ENCODE measurements around the gene CENATAC.
"Not testable (repeated sequence)": the region's sequence is repeated elsewhere in the genome, so short reads cannot be mapped to it uniquely, and the experiment has no call there.

Gene CENATAC, protein sequence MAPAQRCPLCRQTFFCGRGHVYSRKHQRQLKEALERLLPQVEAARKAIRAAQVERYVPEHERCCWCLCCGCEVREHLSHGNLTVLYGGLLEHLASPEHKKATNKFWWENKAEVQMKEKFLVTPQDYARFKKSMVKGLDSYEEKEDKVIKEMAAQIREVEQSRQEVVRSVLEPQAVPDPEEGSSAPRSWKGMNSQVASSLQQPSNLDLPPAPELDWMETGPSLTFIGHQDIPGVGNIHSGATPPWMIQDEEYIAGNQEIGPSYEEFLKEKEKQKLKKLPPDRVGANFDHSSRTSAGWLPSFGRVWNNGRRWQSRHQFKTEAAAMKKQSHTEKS

DNA sequence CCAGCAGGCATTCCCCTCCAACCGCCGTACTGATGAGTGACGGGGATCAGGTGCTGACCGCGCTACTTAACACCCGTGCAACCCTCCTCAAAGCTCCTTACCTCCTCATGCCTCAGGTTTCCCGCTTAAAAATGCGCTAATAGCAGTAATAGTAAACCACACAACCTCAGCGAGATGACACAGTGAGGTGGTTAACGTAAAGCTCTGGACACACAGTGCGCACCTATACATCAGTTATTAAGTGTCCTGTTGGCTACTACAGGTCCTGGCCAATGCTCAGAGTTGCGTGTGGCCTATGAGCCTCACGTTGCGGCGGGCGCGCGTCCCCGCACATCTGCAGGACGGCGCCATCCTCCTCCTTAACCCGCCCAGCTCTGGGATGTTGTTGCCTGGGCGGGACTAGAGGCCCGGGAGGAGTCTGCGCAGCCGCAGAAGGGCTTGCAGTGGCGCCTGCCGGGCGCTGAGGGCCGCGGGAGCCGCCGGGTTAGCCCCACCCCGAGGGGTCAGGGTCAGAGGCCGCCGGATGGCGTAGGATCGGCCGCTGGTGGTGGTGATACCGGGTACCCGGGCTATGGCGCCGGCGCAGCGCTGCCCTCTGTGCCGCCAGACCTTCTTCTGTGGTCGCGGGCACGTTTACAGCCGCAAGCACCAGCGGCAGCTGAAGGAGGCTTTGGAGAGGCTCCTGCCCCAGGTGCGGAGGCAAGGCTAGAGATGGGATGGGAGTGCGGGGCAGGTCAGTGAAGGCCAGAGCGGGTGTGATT lies at the start of gene CENATAC:
TSS of gene CENATAC (plus strand) at position 512 of the 761 bp plus-strand sequence. CDS start at position 572, 60 bp downstream.
- DNase-seq (ENCODE audit: low spot score) = peak; percentile 94

DNA sequence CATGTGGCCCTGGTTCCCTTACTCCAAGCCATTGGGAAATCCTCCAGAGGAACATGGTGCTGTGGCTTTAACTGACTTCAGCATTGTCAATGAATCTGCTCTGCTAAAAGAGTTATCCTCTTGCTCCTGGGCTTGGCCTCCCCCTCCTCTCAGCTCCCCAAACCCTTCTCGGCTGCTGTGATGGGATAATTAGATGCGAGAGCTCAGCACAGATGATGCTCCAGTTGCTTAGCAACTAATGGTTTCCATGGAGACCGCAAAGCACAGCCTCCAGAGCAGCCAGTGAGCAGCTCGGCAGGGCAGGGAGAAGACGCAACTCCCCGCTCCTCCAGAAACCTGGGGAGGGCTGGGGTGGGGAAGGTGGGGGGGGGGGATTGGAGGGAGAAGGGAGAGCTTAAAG lies 44.7 kb upstream of the CENATAC start:
- peak; percentile 87 for DNase-seq (ENCODE audit: low spot score)

GRCh38 chr11:118953976-118954375 lies 44.0 kb upstream of the CENATAC start:
- DNase-seq (ENCODE audit: low spot score) = not testable (repeated sequence)

DNA sequence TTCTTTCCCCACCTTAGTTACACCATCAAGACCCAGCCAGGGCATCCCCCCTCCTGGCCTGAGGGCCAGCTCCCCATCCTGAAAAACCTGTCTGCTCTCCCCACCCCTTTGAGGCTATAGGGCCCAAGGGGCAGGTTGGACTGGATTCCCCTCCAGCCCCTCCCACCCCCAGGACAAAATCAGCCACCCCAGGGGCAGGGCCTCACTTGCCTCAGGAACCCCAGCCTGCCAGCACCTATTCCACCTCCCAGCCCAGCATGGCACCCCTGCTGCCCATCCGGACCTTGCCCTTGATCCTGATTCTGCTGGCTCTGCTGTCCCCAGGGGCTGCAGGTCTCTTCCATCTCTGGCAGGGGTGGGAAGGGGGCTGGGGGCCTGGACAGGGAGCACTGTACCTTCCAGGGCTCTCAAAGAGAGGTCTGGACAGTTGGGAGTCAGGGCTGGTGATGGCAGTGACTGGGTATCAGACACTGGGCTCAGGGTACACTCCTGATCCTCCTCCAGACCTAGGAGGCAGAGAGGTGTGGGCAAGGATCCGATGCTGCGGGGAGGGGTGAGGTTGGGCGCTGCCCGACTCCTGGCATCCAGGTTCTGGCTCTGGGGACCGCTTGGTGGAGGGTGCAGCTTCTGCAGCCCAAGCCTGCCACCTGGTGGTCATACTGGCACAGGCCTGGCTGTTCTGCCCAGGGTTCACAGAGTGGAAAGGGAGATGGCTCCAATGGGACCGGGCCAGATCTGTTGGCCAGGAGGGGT lies 41.7 kb upstream of the CENATAC start, which contains the start of gene UPK2:
TSS of gene UPK2 (plus strand) at position 205 of the 753 bp plus-strand sequence. CDS start at position 258, 53 bp downstream.
- DNase-seq (ENCODE audit: low spot score) = peak; percentile 91

GRCh38 chr11:118956847-118957469 lies 41.0 kb upstream of the CENATAC start:
- no peak for DNase-seq (ENCODE audit: low spot score)

GRCh38 chr11:118957549-118957948 lies 40.4 kb upstream of the CENATAC start:
- no peak for DNase-seq (ENCODE audit: low spot score)

DNA sequence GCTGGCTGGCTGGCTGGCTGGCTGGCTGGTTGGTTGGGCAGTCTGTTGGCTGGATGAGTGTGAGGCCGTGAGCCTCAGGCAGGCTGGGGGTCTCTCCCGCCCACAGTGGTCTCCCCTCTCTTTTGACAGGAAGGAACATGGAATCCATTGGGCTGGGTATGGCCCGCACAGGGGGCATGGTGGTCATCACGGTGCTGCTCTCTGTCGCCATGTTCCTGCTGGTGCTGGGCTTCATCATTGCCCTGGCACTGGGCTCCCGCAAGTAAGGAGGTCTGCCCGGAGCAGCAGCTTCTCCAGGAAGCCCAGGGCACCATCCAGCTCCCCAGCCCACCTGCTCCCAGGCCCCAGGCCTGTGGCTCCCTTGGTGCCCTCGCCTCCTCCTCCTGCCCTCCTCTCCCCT lies 40.0 kb upstream of the CENATAC start:
- DNase-seq (ENCODE audit: low spot score) = no peak

- no peak for DNase-seq (ENCODE audit: low spot score)
Observed at GRCh38 chr11:118958577-118958976, 39.4 kb upstream of the CENATAC start.

- no peak for DNase-seq (ENCODE audit: low spot score)
Observed at GRCh38 chr11:118961189-118961588, 36.7 kb upstream of the CENATAC start.

GRCh38 chr11:118961591-118961990 lies 36.3 kb upstream of the CENATAC start:
- DNase-seq (ENCODE audit: low spot score) = no peak

DNA sequence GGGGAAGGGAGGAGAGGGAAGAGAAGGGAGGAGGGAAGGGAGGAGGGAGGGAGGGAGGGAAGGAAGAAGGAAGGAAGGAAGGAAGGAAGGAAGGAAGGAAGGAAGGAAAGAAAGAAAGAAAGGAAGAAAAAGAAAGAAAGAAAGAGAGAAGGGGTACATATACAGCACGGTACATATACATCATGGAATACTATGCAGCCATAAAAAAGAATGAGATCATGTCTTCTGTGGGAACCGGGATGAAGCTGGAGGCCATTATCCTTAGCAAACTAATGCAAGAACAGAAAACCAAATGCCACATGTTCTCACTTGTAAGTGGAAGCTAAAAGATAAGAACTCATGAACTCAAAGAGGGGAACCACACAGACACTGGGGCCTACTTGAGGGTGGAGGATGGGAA lies 28.4 kb upstream of the CENATAC start:
- not testable (repeated sequence) for DNase-seq (ENCODE audit: low spot score)

GRCh38 chr11:118971646-118972045 lies 26.3 kb upstream of the CENATAC start, which contains the start of gene FOXR1:
TSS of gene FOXR1 (plus strand) at chr11:118971761. CDS start at chr11:118971932, 171 bp downstream.
- DNase-seq (ENCODE audit: low spot score) = no peak

DNA sequence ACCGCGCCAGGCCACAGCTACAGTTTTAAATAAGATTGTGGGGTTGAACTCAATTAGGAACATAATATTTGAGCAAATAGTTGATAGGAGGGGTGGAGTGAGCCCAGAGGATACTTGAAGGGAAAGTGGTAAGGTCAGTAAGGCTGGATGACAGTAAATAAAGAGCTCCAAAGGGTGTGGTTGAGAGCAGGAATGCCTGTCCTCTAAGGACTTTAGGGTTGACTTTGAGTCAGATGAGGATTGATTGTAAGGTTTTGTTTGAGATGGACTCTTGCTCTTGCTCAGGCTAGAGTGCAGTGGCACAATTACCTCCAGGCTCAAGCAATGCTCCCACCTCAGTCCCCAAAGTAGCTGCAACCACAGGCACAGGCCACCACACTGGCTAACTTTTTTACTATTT lies 24.0 kb upstream of the CENATAC start:
- DNase-seq (ENCODE audit: low spot score) = no peak

DNA sequence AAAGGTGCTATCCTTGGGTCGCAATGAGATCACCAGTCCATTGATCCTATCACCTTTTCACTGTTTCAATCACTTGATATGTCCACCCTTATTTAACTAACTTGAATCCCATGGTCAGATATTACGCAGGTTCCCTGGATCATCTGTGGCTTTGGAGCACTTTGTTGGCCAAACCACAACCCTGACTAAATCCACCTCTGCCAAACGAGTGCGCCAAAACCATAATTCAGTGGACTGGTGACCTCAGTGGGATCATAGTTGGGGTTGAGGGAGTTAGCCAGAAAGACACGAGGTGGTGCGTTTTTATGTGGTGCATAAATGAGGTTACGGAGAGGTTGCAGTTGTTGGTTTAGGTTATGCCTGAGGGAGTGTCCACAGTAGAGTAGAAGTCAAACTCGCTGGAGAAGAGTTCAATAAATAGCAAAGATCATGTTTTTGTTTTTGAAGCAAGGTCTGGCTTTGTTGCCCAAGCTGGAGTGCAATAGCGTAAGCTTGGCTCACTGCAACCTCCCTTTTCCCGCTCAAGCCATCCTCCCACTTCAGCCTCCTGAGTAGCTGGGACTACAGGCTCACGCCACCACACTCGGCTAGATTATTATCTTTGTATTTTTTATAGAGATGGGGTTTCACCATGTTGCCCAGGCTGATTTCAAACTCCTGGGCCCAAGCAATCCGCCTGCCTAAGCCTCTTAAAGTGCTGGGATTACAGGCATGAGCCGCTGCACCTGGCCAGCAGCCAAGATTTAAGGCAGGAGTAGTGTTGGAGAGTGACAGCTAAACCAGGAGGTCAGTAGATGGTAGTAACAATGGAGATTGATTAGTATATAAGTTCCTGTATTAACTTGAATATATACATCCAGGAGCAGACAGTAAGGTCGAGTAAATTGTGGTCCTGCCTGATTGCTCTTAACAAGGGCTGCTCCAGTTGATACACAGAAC lies 21.9 kb upstream of the CENATAC start:
- no peak for DNase-seq (ENCODE audit: low spot score)

DNA sequence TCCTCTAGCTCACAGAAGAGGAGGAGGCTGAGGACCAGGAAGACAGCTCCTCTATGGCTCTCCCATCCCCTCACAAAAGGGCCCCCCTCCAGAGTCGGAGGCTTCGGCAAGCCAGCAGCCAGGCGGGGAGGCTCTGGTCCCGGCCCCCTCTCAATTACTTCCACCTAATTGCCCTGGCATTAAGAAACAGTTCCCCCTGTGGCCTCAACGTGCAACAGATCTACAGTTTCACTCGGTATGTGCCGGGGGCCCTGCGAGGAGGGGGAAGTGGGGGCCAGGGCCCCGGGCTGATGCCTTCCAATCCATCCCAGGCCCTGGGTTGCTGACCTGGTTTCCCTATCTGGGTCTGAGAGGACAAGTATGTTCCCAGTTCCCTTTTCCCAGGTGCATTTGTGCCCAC lies 18.5 kb upstream of the CENATAC start:
- no peak for DNase-seq (ENCODE audit: low spot score)

- DNase-seq (ENCODE audit: low spot score) = no peak
Observed at GRCh38 chr11:118980191-118980881, 17.6 kb upstream of the CENATAC start.

DNA sequence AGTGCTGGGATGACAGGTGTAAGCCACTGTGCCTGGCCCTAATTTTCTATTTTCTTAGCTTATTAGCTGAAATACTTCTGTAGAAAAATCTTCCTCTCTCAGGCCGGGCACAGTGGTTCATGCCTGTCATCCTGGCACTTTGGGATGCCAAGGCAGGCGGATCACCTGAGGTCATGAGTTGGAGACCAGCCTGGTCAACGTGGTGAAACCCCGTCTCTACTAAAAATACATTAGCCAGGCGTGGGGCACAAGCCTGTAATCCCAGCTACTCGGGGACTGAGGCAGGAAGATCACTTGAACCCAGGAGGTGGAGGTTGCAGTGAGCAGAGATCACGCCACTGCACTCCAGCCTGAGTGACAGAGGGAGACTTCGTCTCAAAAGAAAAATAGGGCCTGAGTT lies 13.6 kb upstream of the CENATAC start:
- not testable (repeated sequence) for DNase-seq (ENCODE audit: low spot score)

GRCh38 chr11:118984825-118985224 lies 13.1 kb upstream of the CENATAC start:
- no peak for DNase-seq (ENCODE audit: low spot score)

DNA sequence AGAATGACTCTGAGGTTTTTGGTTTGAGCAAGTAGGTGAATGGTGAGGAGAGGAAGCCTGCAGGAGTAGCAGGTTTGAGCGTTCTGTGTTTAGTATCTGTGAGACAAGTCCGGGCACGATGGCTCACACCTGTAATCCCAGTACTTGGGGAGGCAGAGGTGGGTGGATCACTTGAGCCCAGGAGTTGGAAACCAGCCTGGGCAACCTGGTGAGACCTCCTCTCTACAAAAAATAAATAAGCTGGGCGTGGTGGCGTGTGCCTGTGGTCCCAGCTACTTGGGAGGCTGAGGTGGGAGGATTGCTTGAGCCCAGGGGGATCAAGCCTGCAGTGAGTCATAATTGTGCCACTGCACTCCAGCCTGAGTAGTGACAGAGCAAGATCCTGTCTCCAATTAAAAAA lies 9.7 kb upstream of the CENATAC start:
- no peak for DNase-seq (ENCODE audit: low spot score)

DNA sequence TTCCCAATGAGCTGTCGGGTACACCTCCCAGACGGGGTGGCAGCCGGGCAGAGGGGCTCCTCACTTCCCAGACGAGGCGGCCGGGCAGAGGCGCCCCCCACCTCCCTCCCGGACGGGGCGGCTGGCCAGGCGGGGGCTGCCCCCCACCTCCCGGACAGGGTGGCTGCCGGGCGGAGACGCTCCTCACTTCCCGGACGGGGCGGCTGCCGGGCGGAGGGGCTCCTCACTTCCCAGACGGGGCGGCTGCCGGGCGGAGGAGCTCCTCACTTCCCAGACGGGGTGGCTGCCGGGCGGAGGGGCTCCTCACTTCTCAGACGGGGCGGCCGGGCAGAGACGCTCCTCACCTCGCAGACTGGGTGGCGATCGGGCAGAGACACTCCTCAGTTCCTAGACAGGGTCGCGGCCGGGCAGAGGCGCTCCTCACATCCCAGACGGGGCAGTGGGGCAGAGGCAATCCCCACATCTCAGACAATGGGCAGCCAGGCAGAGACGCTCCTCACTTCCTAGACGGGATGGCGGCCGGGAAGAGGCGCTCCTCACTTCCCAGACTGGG lies 6.4 kb upstream of the CENATAC start:
- not testable (repeated sequence) for DNase-seq (ENCODE audit: low spot score)
